NCI-H524 (cell line): Measurements from ENCODE around the gene SLX4.
"Not testable (repeated sequence)": the region's sequence is repeated elsewhere in the genome, so short reads cannot be mapped to it uniquely, and the experiment has no call there.

Experiments used
- DNase-seq, 2 experiments: peaks; one replicate each; lab custom pipeline; 2025; lab: John Stamatoyannopoulos, UW

SLX4 gene, protein sequence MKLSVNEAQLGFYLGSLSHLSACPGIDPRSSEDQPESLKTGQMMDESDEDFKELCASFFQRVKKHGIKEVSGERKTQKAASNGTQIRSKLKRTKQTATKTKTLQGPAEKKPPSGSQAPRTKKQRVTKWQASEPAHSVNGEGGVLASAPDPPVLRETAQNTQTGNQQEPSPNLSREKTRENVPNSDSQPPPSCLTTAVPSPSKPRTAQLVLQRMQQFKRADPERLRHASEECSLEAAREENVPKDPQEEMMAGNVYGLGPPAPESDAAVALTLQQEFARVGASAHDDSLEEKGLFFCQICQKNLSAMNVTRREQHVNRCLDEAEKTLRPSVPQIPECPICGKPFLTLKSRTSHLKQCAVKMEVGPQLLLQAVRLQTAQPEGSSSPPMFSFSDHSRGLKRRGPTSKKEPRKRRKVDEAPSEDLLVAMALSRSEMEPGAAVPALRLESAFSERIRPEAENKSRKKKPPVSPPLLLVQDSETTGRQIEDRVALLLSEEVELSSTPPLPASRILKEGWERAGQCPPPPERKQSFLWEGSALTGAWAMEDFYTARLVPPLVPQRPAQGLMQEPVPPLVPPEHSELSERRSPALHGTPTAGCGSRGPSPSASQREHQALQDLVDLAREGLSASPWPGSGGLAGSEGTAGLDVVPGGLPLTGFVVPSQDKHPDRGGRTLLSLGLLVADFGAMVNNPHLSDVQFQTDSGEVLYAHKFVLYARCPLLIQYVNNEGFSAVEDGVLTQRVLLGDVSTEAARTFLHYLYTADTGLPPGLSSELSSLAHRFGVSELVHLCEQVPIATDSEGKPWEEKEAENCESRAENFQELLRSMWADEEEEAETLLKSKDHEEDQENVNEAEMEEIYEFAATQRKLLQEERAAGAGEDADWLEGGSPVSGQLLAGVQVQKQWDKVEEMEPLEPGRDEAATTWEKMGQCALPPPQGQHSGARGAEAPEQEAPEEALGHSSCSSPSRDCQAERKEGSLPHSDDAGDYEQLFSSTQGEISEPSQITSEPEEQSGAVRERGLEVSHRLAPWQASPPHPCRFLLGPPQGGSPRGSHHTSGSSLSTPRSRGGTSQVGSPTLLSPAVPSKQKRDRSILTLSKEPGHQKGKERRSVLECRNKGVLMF (N-terminal part only)

DNA sequence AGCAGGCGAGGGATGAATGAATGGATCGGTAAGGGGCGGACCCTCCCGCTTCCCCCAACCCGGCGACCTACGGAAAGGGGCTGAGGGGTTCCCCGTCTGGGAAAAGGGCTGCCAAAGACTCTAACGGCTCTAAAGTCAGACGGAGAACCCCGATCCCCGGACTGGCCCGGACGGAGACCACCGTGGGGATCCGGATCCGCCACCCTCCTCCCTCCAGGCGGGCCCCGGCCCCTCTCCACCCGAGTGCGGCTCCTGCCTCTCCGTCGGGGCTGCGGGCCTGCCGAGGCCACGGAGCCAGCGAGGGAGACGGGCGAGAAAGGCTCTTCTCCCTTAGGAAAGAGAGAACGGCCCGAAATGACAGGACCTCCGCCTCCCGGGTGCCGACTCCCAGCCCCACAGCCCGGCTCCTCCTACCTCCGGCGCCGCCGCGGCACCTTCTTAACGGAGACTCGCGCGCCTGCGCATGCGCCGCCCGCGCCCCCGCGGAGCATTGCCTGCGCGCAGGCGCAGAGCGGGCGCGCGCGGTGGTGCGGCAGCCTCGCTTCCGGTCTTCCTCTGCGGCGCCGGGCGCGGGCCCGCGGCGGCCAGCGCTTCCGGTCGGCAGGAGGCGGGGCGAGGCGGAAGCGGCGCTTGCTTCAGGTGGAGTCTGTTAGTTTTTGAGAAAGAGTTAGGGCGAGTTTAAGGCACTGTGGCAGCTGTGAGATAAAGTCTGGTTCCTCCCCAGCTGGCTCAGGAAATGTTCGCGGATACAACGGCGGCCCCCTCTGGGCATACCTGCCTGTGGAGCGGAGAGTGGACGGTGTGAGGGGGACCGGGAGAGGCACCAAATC is at the start of gene SLX4:
Gene SLX4, minus strand, starts transcription at position 461 of the 830 bp plus-strand sequence. CDS start 2,642 bp downstream, outside the sequence.
- peak; percentile 89 to 95 for DNase-seq

- DNase-seq = no peak
Observed at GRCh38 chr16:3659251-3659650, 47.8 kb upstream of the SLX4 start.

DNA sequence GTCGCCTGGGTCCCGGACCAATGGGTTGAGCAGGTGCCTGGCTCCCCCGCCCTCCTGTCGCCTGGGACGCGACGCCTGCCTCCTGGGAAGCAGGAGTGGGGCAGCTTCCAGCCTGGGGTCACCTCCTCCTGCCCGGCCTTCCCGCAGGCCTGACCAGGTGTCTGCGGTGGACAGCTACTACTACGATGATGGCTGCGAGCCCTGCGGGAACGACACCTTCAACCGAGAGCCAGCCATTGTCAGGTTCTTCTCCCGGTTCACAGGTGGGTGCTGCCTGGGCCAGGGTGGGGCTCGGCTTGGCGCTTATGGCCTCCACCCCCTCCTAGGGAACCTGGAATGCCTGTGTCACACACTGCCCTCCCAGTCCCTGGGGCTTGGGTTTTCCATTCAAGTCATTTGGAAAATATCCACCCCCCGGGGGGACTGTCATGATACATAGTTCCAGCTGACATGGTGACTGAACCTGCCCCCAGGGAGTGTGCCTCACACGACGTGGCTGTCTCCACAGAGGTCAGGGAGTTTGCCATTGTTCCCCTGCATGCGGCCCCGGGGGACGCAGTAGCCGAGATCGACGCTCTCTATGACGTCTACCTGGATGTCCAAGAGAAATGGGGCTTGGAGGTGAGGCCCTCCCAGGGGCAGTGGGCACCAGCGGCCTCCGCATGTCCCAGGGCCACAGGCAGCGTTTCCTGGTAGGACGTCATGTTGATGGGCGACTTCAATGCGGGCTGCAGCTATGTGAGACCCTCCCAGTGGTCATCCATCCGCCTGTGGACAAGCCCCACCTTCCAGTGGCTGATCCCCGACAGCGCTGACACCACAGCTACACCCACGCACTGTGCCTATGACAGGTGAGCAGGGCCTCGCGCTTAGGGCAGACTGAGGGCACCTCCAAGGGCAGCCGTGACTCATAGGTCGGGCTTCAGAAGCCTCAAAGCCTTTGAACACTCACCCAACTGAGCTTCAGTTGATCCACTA is 45.4 kb upstream of the SLX4 start:
- no peak for DNase-seq

DNA sequence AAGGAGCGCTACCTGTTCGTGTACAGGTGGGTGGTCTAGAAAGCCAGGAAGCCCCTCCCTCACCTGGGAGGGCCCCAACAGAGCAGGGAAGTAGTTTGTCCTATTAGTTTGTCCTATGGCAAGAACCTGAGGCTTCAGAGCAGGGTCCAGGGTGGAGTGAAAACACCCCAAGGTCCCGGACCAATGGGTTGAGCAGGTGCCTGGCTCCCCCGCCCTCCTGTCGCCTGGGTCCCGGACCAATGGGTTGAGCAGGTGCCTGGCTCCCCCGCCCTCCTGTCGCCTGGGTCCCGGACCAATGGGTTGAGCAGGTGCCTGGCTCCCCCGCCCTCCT is 44.7 kb upstream of the SLX4 start:
- DNase-seq = not testable (repeated sequence)

DNA sequence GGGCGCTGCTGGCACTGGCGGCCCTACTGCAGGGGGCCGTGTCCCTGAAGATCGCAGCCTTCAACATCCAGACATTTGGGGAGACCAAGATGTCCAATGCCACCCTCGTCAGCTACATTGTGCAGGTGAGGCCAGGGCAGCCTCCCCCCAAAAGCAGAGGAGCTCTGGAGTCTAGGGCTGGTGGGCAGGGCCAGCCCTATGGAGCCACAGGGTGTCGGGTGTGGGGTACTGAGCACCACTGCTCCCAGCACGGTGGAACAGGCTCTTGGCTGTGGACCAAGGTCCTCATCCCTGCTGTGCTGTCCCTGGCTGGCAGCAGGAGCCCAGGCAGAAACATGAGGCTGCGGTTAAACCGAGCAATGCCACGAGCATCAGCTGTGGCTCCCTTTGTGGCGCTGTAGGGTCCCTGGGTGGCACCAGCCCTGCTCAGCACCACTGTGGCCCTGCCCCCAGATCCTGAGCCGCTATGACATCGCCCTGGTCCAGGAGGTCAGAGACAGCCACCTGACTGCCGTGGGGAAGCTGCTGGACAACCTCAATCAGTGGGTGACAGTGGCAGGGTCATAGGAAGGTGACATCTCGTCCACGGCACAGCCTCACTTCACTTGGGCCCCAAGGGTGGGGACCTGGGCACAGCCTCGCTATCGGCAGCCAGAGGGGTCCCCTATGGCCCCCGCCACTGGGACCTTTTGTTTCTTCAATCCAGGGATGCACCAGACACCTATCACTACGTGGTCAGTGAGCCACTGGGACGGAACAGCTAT is 44.2 kb upstream of the SLX4 start:
- DNase-seq = no peak

DNA sequence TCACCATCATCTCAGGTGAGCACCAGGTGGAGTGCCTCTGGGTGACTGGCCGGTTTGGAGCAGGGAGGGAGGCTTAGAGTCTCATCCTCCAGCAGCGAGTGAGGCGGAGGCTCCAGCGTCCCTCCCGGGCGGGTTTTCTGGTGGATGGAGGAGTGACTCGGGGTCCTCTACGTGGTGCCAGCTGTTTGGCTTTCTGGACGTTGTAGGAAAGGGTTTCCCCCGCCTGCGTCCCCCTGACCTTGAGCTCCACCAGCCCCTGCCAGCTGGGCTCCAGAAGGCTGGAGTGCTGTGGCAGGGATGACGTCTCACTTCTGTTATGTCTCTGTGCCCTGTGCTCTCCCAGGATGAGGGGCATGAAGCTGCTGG is 43.6 kb upstream of the SLX4 start:
- DNase-seq = no peak

DNA sequence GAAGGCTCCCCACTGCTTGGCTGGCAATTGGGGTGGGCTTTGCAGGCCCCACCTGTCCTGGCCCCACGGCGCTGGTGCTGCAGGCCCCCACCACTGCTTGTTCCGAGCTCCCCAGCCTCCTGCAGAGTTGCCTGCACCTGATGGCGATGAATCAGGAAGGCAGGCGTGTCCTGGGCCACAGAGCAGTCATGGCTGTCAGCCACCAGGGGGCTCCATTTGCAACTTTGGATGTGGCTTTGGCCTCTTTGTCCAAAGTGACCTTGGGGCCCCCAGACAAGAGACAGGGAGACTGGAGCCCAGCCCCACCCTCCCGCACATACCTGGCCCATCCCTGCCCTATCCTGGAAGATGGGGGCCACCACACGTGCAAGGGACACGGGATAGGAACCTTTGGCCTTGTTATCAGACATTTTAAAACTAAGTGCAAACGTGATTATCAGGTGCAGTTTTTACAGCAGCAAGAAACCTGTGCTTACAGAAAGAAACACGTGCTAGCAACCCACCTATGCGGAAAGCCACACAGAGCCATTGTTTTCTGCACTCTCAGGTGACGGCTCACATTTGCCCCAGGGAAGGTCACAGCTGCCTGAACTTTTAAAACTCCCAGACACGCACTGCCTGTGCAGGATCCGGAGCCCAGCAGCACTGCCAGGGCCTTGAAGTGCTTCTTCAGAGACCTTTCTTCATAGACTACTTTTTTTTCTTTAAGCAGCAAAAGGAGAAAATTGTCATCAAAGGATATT is 43.0 kb upstream of the SLX4 start, which contains the start of gene DNASE1:
Gene DNASE1, plus strand, starts transcription at position 443 of the 743 bp plus-strand sequence. CDS start 683 bp downstream, outside the sequence.
- peak; percentile 44 to 58 for DNase-seq

GRCh38 chr16:3652373-3653195 is 41.2 kb upstream of the SLX4 start:
- DNase-seq = no peak

- DNase-seq = peak; percentile 29 to 71
Observed at GRCh38 chr16:3651461-3652372, 40.3 kb upstream of the SLX4 start.

- no peak for DNase-seq
Observed at GRCh38 chr16:3650631-3651265, 39.3 kb upstream of the SLX4 start.

DNA sequence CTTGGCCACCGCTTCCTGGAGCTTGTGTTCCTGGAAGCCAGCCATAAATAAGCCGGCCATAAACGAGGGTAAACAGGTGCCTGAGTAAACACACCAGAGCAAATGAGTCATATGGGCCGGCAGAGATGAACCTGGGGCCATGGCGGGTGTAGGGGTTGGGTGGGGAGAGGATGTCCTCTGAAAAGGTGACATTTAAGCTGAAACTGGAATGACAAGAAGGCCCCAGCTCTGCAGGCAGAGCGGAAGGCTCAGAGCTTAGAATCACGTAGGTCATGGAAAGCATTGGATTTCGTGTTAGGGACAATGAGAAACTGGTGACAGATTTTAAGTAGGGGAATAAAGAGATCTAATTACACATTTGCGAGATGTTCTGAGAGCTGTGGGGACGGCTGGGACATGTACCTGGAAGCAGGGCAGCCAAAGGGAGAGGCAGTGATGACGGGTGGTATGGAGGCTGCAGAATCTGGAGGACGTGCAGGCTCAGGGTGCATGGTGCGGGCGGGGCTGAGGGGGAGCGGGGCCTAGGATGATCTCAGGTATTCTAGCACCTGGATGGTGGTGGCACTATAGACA is 35.0 kb upstream of the SLX4 start:
- no peak for DNase-seq

DNA sequence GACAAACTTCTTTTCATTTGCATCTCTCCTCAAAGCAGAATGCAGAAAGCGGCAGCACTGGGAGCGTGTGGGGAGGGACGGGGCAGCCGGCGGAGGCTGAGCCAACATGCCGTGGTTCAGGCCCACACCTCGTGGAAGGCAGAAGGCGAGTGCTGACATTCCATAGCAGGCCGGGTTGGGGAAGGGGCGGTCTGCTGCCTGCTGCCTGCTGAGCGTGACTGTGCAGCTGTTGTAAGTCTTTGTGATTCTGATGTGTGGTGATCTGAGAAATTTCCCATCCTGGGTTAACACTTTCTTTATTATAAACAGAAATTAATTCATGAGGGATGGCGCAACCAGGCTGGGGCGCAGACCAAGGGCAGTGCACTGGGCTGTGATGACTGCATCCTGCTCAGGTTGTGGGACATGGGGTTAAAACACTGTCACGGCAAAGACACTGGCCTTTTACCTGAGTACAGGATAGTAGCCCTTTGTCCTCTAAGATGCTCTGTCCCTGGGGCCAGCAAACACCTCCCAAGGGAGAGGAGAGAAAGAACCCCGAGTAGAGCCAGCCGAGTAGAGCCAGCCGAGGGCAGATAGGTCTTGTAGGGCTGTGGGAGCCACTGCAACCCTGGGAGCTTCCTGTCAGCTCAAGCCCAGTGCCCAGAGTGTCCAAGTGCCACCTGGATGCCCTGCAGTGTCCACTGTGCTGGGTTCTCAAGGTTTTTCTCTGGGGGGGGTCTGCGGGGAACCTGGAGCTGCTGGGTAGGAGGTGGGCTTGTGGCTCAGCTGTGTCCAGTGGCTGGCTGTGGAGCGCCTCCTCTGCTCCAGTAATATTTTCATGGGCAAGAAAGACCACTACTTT is 34.3 kb upstream of the SLX4 start:
- DNase-seq = no peak

GRCh38 chr16:3645108-3645503 is 33.7 kb upstream of the SLX4 start:
- DNase-seq = no peak

DNA sequence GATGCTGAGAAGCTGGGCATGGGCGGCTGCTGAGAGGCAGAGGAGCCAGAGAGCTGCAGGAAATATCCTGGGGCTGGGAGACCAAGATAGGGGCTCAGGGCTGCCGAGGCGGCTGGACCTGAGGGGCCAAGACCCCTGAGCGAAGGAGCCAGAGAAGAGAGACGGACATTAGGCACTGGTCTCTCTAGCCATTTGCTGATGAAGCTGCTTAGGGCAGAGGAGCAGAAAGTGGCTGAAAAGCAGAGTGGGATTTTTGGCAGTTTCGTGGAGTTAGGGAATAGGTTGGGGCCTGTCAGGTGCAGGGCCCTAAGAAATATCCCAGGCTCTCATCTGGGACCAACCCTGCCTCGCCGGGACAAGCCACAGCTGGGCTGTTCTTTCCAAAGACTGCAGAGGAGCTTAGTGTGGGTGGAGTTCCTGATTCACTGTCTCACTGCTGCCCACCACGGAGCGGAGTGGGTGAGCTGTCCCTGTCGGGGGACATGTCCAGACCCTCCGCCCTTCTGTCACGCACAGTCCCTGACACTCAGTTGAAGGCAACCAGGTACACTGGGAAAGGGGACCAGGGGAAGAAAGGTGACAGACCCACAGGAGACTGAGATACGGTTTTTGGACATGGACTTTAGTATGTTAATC is 31.8 kb upstream of the SLX4 start:
- DNase-seq = no peak
